Erythroblast (primary cell): Measurements from ENCODE around the gene LRRC28.
A peak's percentile ranks its signal among the peaks of the same experiment; 100 is the strongest.

Source experiments
- DNase-seq, 2 experiments: peaks; one replicate each; lab custom pipeline; 2025; lab: John Stamatoyannopoulos, UW
- GATA1 ChIP-seq: IDR thresholded peaks from 2 replicates; pipeline ENCODE4 v1.6.1; 2011; ENCODE audit warnings: low read depth, mild to moderate bottlenecking, control low read depth, low read length, moderate library complexity
- POLR2A ChIP-seq: IDR thresholded peaks from 2 replicates; pipeline ENCODE4 v1.6.1; 2011; ENCODE audit warnings: mild to moderate bottlenecking, low read length

Gene LRRC28

DNA sequence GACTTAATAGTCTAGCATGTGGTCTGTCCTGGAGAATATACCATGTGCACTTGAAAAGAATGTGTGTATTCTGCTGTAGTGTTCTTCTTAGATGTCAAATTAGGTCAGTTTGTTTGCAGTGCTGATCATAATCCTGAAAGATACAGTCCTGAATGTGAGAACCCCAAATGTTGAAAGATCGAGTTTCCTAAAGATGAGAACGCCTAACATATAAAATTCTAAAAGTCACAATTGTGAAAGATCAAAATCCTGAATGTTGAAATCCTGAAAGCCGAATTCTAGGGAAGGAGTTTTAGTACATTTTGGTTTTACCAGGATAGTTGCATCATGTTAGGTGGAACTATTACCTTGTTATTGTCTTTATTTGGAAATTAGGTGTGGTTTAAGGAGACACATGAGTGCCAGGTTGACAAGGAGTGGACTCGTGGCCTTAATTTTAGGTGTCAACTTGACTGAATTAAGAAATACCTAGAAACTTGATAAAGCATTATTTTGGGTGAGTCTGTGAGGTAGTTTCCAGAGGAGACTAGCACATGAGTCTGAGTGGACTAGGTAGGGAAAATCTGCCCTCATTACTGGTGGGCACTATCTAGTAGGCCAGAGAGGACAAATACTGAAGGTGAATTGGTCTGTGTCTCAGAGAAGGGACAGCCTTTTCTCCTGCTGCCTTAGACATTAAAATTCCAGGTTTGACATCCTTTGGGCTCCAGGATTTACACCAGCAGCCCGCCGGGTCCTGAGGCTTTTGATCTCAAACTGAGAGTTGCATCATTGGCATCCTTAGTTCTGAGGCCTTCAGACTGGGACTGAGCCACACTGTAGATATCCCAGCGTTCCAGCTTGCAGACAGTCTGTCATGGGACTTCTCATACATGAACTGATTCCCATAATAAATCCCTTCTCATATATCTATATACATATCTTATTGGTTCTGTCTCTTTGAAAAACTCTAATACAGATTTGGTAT is 77.1 kb downstream of the LRRC28 start:
- DNase-seq = no peak
- no peak for TF ChIP-seq POLR2A
- TF ChIP-seq GATA1 = no peak

DNA sequence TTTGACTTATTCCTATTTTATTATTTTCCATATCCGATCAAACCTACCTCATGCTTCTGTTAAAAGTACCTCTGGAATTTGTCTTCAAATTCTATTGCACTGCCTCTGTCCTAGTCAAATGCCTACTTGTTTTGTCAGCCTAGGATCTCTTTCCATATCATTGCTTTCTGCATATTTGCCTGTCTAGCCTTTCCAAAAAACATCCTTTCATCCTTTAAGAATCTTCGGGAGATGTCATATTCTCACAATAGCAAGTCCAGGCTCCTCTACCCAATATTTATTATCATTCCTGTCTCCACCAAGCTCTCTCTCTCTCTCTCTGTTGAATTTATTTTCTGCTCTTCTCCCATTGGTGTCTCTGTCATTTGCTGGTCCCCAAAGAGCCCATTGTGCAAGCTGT is 80.1 kb downstream of the LRRC28 start:
- DNase-seq = no peak
- TF ChIP-seq GATA1 (no peak), POLR2A (no peak)

DNA sequence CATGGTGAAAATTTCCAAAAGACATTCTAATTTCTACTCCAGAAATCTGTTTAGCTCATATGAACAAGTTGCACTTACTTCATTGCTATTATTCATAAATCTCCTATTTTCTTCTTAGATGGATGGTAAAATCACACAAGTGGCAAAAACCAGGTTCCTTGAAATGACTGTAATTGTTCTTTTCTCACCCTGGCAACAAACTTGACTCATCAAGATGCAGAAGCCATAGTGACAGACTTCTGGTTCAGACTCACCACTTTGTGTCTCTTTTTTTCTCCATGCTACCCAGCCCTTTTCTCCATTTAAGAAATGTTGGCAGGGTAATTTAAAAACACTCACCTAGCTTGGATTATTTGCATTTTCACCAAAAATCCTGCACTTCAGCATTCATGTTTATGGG is 82.1 kb downstream of the LRRC28 start:
- no peak for TF ChIP-seq POLR2A
- TF ChIP-seq GATA1 = no peak
- no peak for DNase-seq

DNA sequence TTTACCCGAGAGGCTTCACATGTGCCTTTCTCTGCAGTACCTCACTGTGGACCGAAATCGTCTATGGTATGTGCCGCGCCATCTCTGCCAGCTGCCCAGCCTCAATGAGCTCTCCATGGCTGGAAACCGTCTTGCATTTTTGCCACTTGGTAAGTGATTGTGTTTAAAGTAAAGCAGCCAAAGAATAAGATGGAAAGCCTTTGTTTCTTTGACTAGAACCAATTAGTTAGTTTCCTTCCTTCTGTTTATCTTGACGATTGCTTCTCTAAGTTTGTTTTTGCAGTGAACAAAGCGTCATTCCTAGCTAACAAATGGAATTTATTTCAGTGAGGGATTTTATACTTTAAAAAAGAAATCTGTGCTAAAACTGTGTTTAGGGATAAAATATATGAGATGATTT is 82.7 kb downstream of the LRRC28 start:
- no peak for TF ChIP-seq POLR2A
- TF ChIP-seq GATA1 = no peak
- no peak for DNase-seq

DNA sequence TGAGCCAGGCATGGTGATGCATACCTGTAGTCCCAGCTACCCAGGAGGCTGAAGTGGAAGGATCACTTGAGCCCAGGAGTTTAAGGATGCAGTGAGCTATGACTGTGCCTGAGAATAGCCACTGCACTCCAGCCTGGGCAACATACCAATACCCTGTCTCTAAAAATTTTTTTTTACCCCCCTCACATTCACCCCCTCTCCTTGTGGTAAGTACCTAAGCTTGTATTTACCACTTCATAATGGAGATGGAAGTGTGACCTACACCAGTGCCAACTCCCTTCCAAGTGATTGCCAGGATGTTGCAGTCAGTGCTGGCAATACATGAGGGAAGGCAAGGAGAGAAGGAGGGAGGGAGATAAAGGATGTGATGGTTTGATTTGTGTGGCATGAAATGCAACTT is 84.2 kb downstream of the LRRC28 start:
- no peak for DNase-seq
- no peak for TF ChIP-seq GATA1
- TF ChIP-seq POLR2A = no peak

DNA sequence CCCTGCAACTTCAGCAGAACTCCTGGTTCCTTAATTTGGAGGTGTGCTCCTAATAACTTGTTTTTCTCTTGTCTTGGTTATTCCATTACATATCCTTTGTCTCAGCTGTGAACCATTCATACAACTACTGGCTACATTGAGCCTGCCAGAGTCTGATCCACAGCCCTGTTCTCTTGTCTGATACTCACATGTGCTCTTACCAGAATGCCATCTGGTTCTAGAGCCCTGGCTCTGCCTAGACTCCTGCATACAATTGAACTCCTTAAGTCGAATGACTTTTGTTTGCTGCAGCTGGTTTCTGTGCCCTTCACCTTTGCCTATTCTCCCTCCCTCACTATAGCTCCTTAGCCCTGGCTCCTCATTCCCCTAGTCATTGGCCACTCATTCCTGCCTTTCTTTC is 85.5 kb downstream of the LRRC28 start:
- DNase-seq = no peak
- TF ChIP-seq GATA1 (no peak), POLR2A (no peak)

DNA sequence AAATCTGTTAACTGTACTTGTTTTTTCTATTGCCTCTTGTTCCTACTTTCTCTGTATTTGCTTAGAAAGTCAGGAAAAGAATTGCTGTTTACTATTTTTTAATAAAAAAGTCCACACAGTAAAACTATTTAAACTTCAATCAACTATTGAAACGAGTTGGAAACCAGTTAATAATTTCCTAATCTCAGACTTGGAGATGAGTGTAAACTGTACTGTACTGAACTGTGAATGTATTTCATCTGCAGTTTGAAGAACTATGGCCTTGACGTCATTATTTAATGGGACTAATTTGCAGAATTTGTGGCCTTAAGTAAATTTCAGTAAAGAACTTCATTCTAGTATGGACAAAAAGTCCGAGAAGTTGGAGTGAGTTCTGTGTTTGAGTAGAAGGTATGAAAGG is 89.1 kb downstream of the LRRC28 start:
- no peak for TF ChIP-seq GATA1
- no peak for TF ChIP-seq POLR2A
- no peak for DNase-seq

DNA sequence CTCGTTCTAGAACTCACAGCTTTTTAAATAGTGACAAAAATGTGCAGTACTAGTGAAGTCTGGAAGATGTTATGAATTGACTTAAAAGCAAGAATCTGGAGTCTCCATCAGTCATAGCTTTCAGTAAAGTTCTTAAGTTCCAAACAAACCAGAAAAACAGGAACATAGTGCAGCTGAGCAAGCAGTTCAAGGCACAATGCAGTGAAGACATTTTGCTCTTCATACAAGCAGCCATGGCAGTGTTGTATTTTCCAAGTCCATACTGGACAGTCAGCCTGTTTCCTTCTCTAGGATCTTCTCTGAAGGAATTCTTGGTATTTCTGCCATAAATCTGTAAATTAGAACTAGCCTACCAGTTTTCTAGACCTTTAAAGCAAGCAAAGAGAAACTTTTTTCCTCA is 90.5 kb downstream of the LRRC28 start:
- DNase-seq = no peak
- no peak for TF ChIP-seq GATA1

DNA sequence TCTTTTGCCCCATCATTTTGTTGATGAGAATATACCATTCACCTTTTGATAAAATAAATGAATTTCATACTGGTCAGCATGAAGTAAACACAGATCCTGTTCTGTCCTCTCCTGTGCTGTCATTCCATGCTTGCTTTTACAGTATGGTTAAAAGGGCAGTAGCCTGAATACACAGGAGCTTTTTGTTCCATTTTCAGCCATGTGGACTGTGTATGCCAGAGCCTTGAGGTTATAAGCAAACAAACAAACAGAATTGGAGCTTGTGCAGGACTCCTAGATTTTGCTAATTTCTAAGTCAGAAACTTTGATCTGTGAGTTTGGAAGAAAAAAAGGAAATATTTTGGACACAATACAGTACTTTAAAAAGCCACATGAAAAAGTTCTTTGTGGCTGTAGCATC is 91.9 kb downstream of the LRRC28 start:
- TF ChIP-seq POLR2A = no peak
- TF ChIP-seq GATA1 = no peak
- DNase-seq = no peak

DNA sequence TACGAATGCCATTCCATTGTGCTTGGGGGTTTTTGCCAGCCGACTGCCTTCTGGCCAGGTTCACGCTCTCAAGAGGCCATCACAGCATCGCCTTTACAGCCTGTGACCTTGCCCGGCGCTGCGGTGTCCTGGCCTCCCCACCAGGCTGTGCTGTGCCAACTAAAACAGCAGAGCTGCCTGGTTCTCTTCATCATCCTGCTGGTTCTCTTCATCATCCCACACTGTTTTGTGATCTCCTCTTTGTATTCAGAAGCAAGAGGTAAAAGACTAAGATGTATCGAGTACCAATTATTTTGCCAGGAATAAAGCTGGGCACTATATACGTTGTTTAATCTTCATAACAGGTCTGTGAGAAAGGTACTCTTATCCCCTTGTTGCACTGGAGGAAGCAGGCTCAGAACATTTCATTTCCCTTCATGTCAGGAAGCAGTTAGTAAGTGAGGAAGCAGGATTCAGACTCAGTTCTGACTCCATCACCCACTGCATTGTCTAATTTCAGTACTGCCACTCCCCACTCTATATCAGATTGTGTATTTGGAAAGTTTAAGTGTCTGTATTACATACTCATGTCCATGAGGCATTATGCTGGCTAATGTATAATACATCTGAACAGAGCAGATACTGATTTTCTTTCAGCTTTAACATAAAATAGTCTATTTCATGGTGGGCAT is 92.7 kb downstream of the LRRC28 start:
- no peak for TF ChIP-seq POLR2A
- TF ChIP-seq GATA1 = no peak
- peak in 1 of 2 experiments; percentile 24 for DNase-seq

DNA sequence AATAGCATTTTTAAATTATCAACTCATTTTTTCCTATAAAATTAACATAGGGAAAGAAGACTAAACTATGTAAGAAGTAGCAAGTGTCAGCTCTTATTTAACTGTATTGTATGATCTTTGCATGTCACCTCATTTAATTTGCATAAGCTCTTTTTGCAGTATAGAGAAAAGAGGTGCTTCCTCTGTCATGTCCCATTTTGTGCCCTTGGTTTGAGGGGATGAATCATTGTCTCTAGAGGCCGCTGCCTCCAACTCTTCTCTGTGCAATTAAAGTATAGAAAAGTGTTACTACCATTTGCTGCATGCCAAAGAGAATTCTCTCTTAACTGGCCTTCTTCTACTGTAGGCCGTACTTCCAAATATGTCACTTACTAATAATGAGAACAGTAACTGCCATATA is 93.4 kb downstream of the LRRC28 start:
- DNase-seq = no peak
- TF ChIP-seq POLR2A (no peak), GATA1 (no peak)

DNA sequence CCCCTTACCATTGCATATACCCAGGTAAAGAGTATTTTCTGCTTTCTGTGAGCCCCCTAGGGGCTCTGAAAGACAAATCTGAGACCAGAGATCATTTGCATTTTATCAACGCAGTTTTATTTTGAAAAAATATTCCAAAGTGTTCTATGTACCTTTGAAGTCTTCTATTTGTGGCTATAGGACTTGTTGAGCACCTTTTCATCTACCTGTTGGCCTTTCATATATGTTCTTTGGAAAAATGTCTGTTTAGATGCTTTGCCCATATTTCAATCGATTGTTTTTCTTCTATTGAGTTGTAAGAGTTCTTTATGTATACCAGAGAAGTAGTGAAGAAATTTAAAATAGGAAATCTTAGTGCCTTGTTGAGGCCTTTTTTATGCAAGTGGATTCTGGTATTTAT is 94.0 kb downstream of the LRRC28 start:
- TF ChIP-seq GATA1 (no peak), POLR2A (no peak)
- DNase-seq = no peak

DNA sequence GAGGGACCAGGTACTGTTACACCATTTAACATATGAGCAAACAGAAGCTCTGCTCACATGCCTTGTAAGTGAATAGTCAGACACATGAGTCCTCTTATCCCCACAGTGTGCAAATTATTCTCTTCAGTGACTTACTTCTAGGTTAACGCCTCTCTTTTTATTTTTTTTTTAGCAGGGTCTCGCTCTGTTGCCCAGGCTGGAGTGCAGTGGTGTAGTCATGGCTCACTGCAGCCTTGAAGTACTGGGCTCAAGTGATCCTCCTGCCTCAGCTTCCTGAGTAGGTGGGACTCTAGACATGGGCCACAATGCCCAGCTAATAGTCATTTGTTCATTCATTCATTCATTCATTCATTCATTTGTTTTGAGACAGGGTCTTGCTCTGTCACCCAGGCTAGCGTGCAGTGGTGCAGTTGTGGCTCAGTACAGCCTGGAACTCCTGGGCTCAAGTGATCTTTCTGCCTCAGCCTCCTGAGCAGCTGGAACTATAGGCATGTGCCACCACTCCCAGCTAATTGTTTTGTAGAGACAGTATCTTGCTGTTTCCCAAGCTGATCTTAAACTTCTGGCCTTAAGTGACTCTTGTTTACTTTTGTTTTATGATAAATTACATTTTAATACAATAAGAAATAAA is 94.7 kb downstream of the LRRC28 start:
- no peak for DNase-seq
- TF ChIP-seq POLR2A (no peak), GATA1 (no peak)

DNA sequence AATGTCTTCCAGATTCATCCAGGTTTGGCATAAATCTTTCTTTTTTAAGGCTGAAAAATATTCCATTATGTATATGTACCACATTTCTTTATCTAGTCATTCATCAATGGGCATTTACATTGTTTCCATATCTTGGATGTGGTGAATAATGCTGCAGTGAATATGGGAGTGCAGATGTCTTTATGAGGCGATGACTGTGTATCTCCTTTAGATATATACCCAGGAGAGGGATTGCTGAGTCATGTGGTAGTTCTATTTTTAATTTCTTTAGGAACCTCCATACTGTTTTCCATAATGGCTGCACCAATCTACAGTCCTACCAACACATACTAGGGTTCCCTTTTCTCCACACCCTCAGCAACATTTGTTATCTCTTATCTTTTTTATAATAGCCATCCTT is 96.3 kb downstream of the LRRC28 start:
- DNase-seq = no peak
- TF ChIP-seq GATA1 = no peak
- no peak for TF ChIP-seq POLR2A
